ENCODE measurements around the gene ADAMTS6.

ADAMTS6 gene

GRCh38 chr5:65100911-65101631 lies 380.6 kb downstream of the ADAMTS6 start:
- peak; percentile 26 for DNase-seq
